GM15510 (cell line): ENCODE data around the gene ECEL1.

ENCODE experiments used
- POLR2A ChIP-seq: IDR thresholded peaks from 3 replicates; pipeline ENCODE4 v1.6.1; 2011; ENCODE audit warnings: borderline replicate concordance; ENCODE audit not compliant: insufficient read length; ENCODE audit errors: extremely low read depth

The ECEL1 gene

GRCh38 chr2:232466221-232466620 is 21.4 kb downstream of the ECEL1 start:
- TF ChIP-seq POLR2A: no peak

- TF ChIP-seq POLR2A: no peak
Measured at GRCh38 chr2:232465061-232465460, 22.6 kb downstream of the ECEL1 start.

GRCh38 chr2:232464544-232464885 is 23.1 kb downstream of the ECEL1 start:
- no peak for TF ChIP-seq POLR2A

DNA sequence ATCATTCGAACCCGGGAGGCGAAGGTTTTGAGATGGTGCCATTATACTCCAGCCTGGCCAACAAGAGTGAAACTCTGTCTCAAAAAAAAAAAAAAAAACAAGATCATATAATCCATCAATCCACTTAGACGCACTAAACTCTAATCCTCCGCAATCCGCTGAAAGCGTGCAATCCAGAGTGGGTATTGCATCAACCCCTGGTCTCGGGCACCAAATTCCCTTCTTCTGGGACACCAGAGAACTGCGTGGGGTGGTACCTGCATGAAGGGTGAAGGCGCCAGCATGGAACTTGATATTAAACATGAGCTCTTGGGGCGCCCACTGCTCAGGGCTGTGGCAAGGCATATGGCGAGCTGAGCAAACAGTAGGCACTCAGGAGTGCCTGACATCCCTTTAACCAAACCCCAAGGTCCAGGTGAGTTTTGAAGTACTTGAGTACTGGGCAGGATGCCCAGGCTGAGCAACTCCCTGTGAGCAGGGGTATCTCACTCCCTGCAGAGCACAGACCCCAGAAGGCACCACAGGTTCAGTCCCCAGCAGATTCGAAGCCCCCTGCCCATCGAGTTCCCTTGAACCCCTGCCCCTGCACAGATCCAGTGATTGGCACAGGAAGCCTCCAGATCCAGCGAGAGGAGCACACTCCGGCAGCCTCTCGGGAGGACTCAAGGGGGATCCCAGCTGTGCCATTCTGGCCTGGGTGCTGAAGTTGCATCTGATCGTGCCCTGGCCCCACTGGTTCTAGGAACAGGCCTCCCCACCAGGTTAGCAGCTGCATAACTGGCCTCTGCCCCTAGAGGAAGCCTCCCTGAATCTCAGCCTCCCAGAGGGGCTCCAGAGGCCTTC is 23.7 kb downstream of the ECEL1 start:
- no peak for TF ChIP-seq POLR2A

DNA sequence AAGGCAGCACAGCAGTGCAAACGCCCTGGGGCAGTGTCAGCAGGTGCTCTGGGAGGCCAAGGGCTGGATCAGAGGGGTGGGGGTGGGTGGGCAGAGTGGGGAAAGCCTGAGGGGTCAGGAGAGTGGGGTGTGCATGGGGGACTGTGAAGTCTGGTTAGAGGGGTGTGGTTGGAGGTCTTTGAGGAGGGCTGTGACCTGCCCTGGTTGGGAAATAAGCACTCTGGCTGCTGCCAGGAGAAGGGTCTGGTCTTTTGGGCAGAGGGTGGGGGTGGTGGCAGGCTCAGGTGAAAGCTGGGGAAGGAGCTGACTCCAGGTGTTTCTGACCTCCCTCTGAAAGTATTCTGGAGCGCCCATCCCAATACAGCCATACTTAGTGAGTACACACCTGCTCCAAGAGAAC is 27.5 kb downstream of the ECEL1 start:
- TF ChIP-seq POLR2A: no peak

DNA sequence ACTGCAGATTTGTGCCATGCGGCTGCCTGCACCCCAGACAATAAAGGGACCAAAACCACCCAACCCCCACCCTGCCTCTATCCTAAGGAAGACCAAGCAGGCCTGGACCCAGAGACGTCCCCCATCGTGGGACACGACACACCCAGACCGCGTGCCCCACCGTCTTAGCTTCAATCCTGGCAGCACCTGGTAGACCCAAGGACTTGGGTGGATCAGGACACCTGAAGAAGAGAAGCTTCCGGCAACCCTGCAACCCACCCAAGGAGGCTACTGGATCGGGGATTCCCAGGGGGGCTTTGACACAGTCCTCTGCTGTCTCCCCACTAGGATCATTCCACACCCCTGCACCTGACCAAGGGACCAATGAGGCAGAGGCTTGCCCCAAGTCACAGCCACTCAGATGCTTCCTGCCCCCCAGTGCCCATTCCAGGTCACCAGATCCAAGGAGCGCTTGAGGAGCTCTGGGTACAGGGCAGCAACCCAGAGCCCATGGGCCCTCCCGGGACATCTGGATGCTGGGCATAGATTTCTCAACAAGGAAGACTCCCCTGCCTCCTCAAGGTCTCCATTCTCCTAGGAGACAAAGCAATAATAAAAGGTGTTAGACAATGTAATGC is 28.1 kb downstream of the ECEL1 start:
- no peak for TF ChIP-seq POLR2A

- no peak for TF ChIP-seq POLR2A
Measured at GRCh38 chr2:232458661-232459418, 28.8 kb downstream of the ECEL1 start.

- no peak for TF ChIP-seq POLR2A
Measured at GRCh38 chr2:232458051-232458660, 29.5 kb downstream of the ECEL1 start.

GRCh38 chr2:232457121-232458011 is 30.3 kb downstream of the ECEL1 start:
- TF ChIP-seq POLR2A: no peak

DNA sequence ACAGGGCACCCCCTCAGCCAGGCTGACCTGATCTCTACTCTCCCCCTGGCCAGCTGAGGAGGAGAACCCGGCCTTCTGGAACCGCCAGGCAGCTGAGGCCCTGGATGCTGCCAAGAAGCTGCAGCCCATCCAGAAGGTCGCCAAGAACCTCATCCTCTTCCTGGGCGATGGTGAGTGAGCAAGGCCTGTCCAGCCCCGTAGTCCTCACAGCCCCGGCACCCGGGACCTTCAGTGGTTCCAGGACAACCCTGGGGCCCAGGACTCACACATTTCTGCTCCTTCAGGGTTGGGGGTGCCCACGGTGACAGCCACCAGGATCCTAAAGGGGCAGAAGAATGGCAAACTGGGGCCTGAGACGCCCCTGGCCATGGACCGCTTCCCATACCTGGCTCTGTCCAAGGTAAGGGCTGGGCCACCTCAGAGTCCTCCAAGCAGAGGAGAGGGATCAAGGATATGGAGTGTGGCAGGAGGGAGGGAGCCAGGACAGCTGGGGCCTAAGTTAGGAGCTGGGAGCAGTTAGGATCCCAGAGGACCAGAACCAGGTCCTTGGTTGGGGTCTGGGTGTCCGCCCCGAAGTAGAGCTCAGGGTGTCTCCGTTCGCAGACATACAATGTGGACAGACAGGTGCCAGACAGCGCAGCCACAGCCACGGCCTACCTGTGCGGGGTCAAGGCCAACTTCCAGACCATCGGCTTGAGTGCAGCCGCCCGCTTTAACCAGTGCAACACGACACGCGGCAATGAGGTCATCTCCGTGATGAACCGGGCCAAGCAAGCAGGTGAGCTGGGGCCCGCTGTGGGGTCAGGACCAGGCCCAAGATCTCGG is 31.1 kb downstream of the ECEL1 start:
- no peak for TF ChIP-seq POLR2A

- no peak for TF ChIP-seq POLR2A
Measured at GRCh38 chr2:232455426-232456255, 32.0 kb downstream of the ECEL1 start, which contains the start of gene ALPI. Gene ALPI (plus strand): TSS chr2:232456153. CDS start chr2:232456200, 47 bp downstream.

GRCh38 chr2:232454630-232455029 is 33.0 kb downstream of the ECEL1 start:
- TF ChIP-seq POLR2A: no peak
